Ectodermal cell (in vitro differentiated cells): ENCODE results near the gene REG4.

Experiments
- H3K27ac ChIP-seq: 2 replicates; pipeline ENCODE4 v1.7.0; 2013; ENCODE audit warnings: mild to moderate bottlenecking, low read depth, low read length; ENCODE audit not compliant: insufficient read depth, poor library complexity, severe bottlenecking
- H3K27me3 ChIP-seq: 2 replicates; pipeline ENCODE4 v1.7.0; 2013; ENCODE audit warnings: mild to moderate bottlenecking, low read length; ENCODE audit not compliant: insufficient read depth, control insufficient read depth, poor library complexity, severe bottlenecking
- H3K36me3 ChIP-seq: one replicate; pipeline ENCODE4 v1.7.0; 2013; ENCODE audit warnings: low read length; ENCODE audit not compliant: control insufficient read depth, insufficient read depth
- H3K4me1 ChIP-seq: one replicate; pipeline ENCODE4 v1.7.0; 2013; ENCODE audit warnings: low read length; ENCODE audit not compliant: control insufficient read depth, insufficient read depth
- H3K4me3 ChIP-seq: 2 replicates; pipeline ENCODE4 v1.7.0; 2013; ENCODE audit warnings: low read depth, low read length, control low read depth; ENCODE audit not compliant: insufficient read depth
- H3K9me3 ChIP-seq: 2 replicates; pipeline ENCODE4 v1.7.0; 2013; ENCODE audit warnings: mild to moderate bottlenecking, low read length, moderate library complexity; ENCODE audit not compliant: control insufficient read depth
- WGBS, 2 experiments: methylation state at CpG; one replicate each; pipeline ENCODE4 v1.1.7; 2013; ENCODE audit warnings: missing lambda C conversion rate in 2 of 2; 5-methylcytosine and 5-hydroxymethylcytosine counted together

REG4 gene

GRCh38 chr1:119747451-119747850, 63.8 kb downstream of the REG4 start:
- peak overlapping the region; percentile 46 for H3K27ac ChIP-seq
- H3K4me3 ChIP-seq: no peak overlapping the region
- H3K4me1 ChIP-seq: peaks cover 13% of the 10 kb centered on the region
- no peaks in the 10 kb centered on the region for H3K9me3 ChIP-seq
- H3K36me3 ChIP-seq: peaks cover 14% of the 10 kb centered on the region
- no peaks in the 10 kb centered on the region for H3K27me3 ChIP-seq
- 36 to 68% methylated on average over 3 of the region's 3 CpGs for WGBS, 2 experiments

- no peak overlapping the region for H3K27ac ChIP-seq
- H3K27me3 ChIP-seq: no peaks in the 10 kb centered on the region
- 88 to 90% methylated on average over 1 of the region's 1 CpG for WGBS, 2 experiments
- no peak overlapping the region for H3K4me3 ChIP-seq
- H3K4me1 ChIP-seq: peaks cover 13% of the 10 kb centered on the region
- no peaks in the 10 kb centered on the region for H3K9me3 ChIP-seq
- peaks cover 27% of the 10 kb centered on the region for H3K36me3 ChIP-seq
Measured at GRCh38 chr1:119745034-119745433, 66.2 kb downstream of the REG4 start.

- no peak overlapping the region for H3K4me3 ChIP-seq
- 0% methylated on average over 1 of the region's 1 CpG for WGBS, 2 experiments
- peaks cover 31% of the 10 kb centered on the region for H3K36me3 ChIP-seq
- H3K27ac ChIP-seq: no peak overlapping the region
- no peaks in the 10 kb centered on the region for H3K27me3 ChIP-seq
- H3K9me3 ChIP-seq: no peaks in the 10 kb centered on the region
- H3K4me1 ChIP-seq: peaks cover 13% of the 10 kb centered on the region
Measured at GRCh38 chr1:119744598-119744942, 66.7 kb downstream of the REG4 start.
